Lung microvascular endothelial cell (primary cell): ENCODE measurements around the gene PCDHGC4. TPM values are rescaled to one million over a fixed set of nuclear protein-coding genes. Genes with fewer than 3 reads are reported as not detected.

Experiments
- DNase-seq, 2 donors: peaks; one replicate each; pipeline versions ENCODE4 v3.0.0 to v3.0.0-alpha.2; 2010; ENCODE audit warnings: low read depth in 2 of 2
- total RNA-seq: library from RNA; depleted of rRNA; stranded (reverse); fragments of >200 nt; gene quantifications from 2 replicates; pipeline ENCODE4 v1.2.1, GENCODE V29; 2014

The PCDHGC4 gene
- total RNA-seq, 1 donor from 2014 or later = 0.79 TPM

DNA sequence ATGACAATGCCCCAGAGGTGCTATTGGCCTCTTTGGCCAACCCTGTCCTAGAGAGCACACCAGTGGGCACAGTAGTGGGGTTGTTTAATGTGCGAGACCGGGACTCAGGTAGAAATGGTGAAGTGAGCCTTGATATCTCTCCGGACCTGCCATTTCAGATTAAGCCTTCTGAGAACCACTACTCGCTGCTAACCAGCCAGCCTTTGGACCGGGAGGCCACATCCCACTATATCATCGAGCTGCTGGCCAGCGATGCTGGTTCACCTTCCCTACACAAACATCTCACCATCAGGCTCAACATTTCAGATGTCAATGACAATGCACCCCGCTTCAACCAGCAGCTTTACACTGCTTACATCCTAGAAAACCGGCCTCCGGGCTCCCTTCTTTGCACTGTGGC is 5.4 kb downstream of the PCDHGC4 start:
- no peak for DNase-seq

DNA sequence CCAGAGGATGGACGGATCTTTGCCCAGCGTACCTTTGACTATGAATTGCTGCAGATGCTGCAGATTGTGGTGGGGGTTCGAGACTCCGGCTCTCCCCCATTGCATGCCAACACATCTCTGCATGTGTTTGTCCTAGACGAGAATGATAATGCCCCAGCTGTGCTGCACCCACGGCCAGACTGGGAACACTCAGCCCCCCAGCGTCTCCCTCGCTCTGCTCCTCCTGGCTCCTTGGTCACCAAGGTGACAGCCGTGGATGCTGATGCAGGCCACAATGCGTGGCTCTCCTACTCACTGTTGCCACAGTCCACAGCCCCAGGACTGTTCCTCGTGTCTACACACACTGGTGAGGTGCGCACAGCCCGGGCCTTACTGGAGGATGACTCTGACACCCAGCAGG is 5.9 kb downstream of the PCDHGC4 start:
- no peak for DNase-seq

DNA sequence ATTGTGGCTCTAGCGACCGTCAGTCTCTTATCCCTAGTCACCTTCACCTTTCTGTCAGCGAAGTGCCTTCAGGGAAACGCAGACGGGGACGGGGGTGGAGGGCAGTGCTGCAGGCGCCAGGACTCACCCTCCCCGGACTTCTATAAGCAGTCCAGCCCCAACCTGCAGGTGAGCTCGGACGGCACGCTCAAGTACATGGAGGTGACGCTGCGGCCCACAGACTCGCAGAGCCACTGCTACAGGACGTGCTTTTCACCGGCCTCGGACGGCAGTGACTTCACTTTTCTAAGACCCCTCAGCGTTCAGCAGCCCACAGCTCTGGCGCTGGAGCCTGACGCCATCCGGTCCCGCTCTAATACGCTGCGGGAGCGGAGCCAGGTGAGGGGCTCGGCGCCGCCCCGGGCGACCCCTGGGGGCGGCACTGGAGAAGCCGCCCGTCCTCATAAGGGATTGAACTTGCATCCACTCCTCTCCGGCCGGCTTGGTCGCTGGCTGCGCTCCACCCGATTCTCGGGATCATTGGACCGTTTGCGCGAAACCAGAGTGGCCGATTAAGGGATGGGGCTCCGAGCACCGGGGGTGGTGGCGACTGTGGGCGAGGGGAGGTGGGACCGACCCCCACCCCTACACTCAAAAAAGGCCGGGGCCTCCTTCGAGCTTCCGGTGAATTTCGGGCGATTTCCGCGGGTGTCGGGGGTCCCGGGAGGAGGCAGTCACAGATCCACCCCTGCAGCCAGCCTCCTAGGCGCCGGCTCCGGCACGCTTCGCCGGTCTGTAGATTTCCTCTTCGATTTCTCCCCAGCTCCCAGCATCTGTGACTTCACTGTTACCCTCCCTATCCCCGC is 6.7 kb downstream of the PCDHGC4 start:
- no peak for DNase-seq

DNA sequence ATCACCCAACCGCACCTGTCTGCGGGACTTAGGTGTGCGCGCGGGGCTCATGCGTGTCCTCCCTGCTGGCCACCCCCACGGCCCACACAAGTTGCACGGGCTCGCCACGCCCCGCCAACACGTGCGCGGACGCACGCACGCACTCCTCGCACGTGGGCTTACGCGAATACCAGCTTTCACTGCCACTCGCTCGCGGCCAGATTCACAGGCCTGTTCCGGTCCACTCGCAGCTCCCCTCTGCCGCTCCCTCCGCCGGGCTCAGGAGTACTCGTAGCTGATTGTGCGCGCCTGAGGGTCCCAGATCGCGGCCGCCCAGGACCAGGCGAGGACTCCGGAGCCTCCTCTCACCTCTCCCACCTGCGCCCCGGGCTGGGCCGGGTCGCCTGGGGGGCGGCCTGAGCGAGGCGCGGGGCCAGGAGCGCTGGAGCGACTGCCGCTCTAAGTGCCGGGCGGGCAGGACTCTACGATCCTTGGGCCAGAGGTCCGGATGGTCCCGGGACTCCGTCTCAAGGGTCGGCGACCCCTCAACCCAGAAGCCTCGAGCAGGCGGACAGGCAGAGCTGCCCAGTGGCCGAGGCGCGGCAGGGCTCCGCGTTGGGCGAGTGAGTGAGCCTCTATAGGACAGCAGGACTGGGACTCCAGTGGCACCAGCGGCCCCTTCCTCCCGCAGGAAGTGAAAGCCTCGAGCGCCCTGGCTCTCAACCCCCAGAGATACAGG is 7.5 kb downstream of the PCDHGC4 start:
- DNase-seq = peak in 1 of 2 donors; percentile 11

DNA sequence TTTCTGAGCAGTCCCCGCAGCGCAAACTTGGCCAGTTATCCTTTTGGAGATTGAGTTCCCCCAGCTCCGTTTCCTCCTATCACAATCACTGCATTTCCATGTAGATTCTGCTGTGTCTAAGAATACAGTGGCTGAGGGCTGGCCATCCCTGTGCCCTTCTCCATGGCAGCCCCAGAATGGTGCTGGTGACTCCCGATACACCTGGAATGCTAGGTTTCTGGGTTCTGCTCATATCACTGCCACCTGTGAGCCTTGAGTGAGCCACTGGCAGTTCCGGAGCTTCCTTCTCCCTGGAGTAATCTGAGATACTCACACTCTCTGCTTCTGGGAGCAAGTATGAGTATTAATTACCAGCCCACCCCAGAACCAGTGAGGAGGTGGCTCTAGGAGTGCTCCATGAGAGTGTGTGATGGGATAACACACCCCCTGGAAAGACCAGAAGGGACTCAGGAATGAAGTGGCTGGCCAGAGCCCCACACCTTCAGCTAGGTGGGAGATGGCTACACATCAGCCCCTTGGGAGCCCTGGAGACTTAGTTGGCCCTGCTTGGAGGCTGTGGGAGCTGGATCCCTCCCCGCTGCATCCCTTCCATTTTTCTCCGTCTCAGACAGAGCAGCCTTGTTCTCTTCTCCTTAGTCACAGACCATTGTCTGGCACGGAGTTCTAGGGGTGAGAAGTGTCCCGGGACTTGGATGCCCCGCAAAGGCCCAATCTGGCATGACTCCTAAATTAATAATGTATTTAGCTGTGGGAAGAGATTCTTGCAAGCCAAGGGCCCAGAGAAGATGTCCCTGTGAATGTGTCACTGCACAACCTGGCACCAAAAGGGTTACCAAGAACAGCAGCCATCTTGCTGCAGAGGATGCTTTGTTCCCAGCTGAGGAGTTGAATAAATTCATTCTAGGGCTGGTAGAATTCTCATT is 8.9 kb downstream of the PCDHGC4 start:
- DNase-seq = no peak

DNA sequence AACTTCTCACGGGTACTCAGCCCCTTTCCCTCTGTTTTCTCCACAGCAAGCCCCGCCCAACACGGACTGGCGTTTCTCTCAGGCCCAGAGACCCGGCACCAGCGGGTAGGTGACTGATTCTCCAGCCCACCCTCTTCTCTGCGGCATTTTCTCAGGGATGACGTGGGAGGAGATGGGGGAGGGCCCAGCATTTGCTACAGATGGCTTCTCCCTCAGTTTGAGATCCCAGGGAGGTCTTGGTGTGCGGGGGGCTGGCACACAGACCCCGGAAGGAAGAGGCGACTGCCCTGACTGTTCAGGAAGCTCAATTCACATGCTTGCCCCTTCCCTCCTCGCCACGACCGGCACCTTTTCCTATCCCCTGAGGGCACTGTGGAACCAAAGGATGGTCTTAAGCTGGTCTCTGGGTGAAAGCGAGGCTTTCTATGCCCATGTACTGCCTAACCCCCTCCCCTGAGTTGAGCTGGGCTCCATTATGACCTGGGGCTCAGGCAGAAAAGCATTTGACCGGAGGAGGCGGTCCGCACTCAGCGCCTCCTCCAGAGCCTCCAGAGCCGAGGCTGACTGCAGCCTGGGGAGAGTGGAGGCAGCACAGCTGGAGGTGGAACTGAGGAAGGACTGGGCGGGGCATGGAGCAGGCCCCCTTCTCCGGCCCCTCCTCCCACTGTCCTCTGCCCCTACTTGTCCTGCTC is 10.1 kb downstream of the PCDHGC4 start:
- DNase-seq = no peak

DNA sequence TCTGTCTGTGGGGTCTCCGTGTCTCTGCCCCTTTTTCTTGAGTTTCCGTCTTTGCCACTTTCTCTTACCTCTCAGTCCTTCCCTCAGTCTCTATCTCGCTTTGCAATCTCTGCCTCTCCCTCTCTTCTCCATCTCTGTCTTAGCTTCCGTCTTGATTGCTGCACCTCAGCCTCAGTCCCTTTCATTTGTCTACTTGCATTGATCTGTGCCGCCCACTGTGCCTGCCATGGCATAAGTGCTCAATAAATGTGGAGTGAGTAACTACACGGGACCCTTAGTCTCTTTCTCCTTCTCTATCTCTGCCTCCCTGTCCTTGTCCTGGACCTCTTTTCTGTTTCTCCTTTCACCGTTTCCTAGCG is 10.6 kb downstream of the PCDHGC4 start:
- no peak for DNase-seq

DNA sequence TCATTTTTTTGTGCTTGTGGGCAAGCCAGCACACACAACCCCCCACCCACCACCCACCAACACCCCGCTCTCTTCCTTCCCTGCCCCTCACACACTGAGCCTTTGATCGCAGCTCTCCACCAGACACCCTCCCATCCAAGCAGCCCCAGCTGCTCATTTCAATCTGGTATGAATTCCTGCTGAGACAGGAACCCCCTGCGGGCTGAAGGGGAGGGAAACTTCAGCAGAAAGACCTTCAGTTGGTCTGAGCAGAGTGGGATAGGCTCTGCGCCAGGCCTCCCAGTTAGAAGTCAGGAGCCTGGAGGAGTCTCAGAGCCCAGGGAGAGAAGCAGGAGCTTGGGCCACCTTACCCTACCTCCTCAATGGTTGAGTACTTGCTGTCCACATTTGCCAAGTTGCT is 11.2 kb downstream of the PCDHGC4 start:
- no peak for DNase-seq

DNA sequence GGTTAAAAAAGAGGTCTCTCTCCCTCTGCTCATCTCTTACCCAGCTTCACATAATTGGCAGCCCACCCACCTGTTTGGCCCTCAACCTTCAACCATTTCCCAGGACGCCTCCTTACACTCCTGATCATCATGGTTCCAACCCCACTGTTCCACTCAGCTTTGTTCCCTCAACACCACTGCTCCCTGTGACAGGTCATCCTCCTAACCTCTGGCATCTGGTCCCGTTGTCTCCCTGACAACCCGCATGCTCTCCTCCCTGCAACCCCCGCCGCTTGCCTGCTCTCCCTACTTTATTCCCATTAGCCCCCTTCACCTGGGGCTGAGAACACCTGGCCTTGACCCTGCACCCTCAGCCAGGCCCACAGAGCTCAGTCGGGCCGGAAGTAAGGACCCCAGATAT is 16.9 kb downstream of the PCDHGC4 start:
- DNase-seq = no peak

DNA sequence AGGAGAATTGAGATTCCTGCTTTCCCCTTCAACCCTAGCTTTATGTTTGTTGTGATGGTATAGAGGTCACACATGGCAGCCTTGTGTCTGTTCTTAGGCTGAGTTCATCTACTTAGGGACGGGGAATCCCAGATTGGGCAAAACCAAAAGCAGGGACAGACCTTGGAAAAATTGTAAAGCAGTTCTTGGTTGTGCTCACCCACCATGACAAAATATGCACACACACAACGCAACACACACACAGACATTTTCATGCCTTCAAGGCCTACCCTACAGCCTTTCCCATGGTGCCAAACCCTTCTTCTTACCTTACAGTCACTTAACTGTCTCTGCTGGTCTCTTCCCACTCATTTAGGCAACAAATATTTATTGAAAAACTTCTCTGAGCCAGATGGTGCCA is 18.9 kb downstream of the PCDHGC4 start:
- no peak for DNase-seq

DNA sequence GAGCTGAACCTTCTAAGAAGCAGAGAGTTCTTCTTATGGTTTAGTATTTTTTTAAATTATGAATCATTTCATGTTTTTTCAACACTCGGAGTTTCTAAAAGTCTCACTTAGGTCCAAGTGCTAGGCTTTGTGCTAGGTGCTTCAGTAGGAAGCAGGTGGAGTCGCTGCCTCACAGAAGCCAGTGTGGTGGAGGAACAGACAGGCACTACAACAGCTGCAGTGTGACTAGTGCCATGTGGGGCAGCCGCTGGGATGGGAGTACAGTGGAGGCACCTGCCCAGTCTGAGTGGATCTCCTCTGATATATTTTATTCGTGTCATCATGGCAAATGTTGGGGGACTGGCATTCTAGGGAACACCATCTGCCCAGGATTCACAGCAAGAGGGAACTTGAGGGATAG is 19.4 kb downstream of the PCDHGC4 start:
- DNase-seq = no peak

DNA sequence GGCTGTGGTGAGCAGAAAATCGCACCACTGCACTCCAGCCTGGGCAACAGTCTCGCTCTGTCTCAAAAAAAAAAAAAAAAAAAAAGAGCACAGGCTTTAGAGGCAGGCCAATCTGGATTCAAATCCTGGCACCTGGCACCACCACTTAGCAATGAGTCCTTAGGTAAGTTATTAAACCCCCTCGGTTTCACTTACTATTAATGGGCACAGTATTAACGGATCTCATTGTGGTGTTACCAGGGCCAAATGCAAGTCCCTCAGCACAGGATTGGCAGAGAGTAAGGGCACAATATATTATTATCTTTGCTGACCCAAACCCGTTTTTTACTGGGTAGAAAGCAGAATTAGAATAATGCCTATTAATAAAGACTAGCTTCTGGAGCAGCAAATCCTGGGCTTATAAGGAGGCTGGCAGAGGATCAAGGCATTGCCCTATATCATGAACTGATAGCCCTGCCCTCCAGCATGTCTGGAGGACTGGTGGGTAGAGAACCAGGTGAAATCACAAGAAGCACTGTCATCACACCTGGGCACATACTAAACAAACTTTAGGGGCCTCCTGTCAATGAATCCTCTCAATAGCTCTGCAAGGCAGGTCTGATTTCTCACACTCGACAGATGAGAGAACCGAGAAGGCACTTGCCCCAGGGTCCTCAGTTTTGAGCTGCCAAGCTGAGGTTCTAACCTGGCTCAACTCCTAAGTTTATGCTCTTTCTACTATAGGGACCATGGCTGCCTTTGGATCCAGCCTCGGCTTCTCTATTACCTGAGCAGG is 21.7 kb downstream of the PCDHGC4 start:
- DNase-seq = no peak

DNA sequence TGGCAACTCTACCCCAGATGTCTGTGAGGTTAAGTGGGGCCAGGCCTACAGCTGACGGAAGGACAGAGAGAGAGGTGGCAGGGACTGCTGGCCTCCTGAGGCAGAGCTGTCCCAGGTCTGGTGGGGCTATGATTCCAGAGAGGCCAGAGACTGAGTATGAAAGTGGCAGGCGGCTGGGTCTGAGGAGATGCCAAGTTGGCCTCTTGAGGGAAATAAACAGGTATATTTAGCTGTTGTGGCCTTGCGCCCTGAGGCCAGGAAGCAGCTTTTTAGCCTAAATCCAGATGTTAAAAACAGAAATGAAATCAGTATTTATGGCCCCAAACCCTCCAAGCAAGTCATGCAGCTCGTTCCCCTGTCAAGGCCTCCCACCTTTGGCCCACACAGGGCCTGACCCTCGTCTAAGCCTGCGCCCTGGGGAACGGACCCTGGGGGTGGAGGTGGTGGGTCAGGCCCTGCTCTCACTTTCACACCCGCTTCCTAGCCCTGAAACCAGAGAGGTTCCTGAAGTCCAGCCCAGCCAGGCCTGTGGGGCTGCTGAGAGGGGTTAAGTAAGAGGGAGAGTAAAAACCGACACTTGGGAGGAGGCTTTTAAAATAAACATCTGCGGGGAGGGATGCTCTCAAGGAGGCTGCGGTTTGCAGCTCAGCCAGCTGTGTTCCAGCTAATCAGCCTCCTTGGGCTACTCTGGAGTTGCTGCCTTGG is 22.7 kb downstream of the PCDHGC4 start:
- DNase-seq = no peak

DNA sequence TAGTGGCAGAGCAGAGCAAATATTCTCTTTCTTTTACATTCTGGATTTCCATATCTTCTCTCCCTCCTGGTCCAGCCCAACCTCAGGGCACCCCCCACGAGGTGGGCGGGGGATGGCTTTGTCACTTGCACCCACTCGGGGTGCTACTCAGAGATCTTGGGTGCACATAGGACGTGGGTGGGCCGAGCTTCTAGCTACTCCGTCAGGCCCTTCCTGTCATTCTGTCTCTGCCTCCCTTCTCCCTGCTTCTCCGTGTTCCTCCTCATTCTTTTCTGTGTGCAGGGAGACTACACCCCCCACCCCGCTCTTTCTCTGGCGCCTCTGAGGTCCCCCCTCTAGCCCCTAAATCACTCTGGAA is 23.6 kb downstream of the PCDHGC4 start:
- DNase-seq = peak in 1 of 2 donors; percentile 31

DNA sequence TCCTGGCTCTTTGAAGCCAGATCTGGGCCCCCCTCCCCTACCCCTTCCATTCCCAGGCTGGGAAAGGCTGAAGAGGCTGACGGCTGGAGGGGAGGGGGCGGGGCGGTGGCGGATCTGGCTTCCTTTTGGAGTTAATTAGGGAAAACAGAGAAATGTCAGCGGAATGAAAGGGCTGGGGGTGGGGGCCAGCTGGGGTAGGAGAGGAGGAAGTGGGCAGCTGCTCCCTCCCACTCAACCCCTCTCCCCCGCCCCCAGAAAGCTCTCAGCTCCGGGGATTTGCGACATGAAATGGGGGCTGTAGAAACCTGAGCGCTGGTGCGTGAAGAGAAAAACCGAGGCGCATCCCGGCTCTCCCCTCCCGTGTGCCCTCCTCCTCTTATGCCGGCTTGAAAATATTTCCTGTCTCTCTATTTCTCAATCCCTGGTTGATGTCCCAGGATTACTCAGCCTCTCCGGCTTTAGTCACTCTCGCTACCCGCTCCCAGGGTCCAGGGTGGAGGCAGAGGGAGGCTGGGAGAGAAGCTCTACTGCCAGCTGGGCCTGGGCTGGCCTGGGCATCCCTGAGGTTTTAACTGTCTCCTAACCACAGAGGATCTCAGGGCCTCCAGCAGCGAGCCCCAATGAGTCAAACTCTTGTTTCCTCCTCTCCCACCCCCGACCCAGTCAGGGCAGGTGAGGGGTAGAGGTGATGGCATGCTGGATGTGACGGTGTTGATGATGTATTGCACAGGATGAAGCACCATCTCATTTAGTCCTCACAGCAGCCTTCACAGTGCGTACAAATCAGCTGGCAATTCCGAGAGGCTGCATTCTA is 24.2 kb downstream of the PCDHGC4 start:
- DNase-seq = peak; percentile 69 to 83

DNA sequence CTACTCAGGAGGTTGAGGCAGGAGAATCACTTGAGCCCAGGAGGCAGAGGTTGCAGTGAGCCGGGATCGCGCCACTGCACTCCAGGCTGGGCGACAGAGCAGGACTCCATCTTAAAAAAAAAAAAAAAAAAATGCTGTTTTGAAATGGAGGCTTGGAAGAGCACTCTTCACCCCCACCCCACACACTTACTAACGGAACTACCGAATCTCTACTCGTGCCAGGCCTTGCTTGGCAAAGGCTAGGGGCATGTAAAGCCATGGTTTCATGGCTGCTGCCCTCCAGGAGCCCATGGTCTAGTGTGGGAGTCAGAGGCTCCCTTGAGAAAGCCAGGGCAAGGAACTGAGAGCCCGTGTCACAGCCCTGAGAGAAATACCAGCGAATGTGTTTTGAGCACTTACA is 25.3 kb downstream of the PCDHGC4 start:
- DNase-seq = no peak

DNA sequence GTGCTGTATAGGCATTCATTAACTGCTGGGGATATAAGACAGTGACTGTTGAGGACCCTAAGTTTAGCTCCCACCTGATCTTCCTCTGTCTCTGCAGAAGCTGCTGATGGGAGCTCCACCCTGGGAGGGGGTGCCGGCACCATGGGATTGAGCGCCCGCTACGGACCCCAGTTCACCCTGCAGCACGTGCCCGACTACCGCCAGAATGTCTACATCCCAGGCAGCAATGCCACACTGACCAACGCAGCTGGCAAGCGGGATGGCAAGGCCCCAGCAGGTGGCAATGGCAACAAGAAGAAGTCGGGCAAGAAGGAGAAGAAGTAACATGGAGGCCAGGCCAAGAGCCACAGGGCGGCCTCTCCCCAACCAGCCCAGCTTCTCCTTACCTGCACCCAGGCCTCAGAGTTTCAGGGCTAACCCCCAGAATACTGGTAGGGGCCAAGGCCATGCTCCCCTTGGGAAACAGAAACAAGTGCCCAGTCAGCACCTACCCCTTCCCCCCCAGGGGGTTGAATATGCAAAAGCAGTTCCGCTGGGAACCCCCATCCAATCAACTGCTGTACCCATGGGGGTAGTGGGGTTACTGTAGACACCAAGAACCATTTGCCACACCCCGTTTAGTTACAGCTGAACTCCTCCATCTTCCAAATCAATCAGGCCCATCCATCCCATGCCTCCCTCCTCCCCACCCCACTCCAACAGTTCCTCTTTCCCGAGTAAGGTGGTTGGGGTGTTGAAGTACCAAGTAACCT is 26.2 kb downstream of the PCDHGC4 start:
- no peak for DNase-seq

DNA sequence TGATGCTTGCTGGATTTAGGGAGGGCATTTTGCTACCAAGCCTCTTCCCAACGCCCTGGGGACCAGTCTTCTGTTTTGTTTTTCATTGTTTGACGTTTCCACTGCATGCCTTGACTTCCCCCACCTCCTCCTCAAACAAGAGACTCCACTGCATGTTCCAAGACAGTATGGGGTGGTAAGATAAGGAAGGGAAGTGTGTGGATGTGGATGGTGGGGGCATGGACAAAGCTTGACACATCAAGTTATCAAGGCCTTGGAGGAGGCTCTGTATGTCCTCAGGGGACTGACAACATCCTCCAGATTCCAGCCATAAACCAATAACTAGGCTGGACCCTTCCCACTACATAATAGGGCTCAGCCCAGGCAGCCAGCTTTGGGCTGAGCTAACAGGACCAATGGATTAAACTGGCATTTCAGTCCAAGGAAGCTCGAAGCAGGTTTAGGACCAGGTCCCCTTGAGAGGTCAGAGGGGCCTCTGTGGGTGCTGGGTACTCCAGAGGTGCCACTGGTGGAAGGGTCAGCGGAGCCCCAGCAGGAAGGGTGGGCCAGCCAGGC is 27.0 kb downstream of the PCDHGC4 start:
- no peak for DNase-seq
